Measurements from ENCODE around the gene SHD. TPM values are rescaled to one million over a fixed set of nuclear protein-coding genes. Genes with fewer than 3 reads are reported as not detected.

The SHD gene
- total and polyA plus RNA-seq, 9 of the 15 experiments (the other 6 are each of a cell fraction or from before 2014, with no cell fraction given), result 0.05 to 0.62 (median 0.15) TPM; not detected in 5

- TF ChIP-seq BCLAF1 (IDR thresholded peaks at IDR 0.05; ENCODE audit: borderline replicate concordance in 1 of 2, control insufficient read depth in 1 of 2, low read depth in 2 of 2, low read length in 1 of 2) (peak in 1 of 2 experiments; percentile 88; a peak in 2 of 4 replicates), STAG1 (CRISPR knock-in tag; IDR thresholded peaks at IDR 0.05; ENCODE audit: borderline replicate concordance) (no peak), MEIS2 (IDR thresholded peaks at IDR 0.05; ENCODE audit: partially characterized antibody) (peak; percentile 5), PRPF4 (IDR thresholded peaks at IDR 0.05; ENCODE audit: insufficient read depth, low read depth, low read length, poor library complexity, severe bottlenecking) (no peak)
Measured at GRCh38 chr19:4334929-4335570, 56.0 kb downstream of the SHD start (continued).

- Histone ChIP-seq H3K9me3 (replicated peaks; ENCODE audit: control insufficient read depth, insufficient read depth, low read depth, low read length) (no peaks in the 10 kb centered on the region), H3K27me3 (ENCODE audit: control insufficient read depth in 2 of 2, insufficient read depth in 2 of 2, low read length in 2 of 2) (no peaks in the 10 kb centered on the region), H3K4me1 (replicated peaks in 1 of 2; ENCODE audit: control insufficient read depth in 2 of 2, insufficient read depth in 2 of 2, low read length in 2 of 2) (peaks cover 9 to 20% of the 10 kb centered on the region in 2 experiments; a peak in 4 of 5 replicates), H3K9me1 (ENCODE audit: control insufficient read depth, insufficient read depth, low read length) (no peaks in the 10 kb centered on the region), H2AFZ (ENCODE audit: low read depth, low read length) (peak overlapping the region; percentile 70), H3K9ac (ENCODE audit: insufficient read depth in 1 of 2, low read depth in 2 of 2, low read length in 2 of 2) (peak overlapping the region; percentile 58 to 92), H3K36me3 (ENCODE audit: control insufficient read depth, insufficient read depth, low read length) (no peaks in the 10 kb centered on the region), H3K79me2 (ENCODE audit: control insufficient read depth, insufficient read depth, low read length) (no peaks in the 10 kb centered on the region), H3K4me2 (ENCODE audit: insufficient read depth, low read length) (peak overlapping the region; percentile 73), H3K27ac (ENCODE audit: extremely low read depth, low read depth, low read length) (peak overlapping the region; percentile 47; the same call in 2 of the 3 replicates), H3K4me3 (no peak overlapping the region; the same call in 1 of the 2 replicates), H4K20me1 (replicated peaks; ENCODE audit: control insufficient read depth, insufficient read depth, low read length) (no peaks in the 10 kb centered on the region)
- POLR2A ChIA-PET, result interaction anchor here (0.6 to 1.5 kb wide), 4 partner anchors 9 to 26 kb away, joined by 3 to 7 read pairs (median 3); no protein-coding TSS in a partner anchor
- ATAC-seq, result peak; percentile 7; the same call in 1 of the 3 replicates
- in situ Hi-C loops (cut with MboI) (no loop called here), intact Hi-C loops (cut with micrococcal nuclease) (no loop called here)
- 5% methylated on average over 12 of the region's 14 CpGs for WGBS (ENCODE audit: insufficient coverage, low coverage, missing lambda C conversion rate)
- peak in 2 of 4 experiments; percentile 17 to 75 for DNase-seq (ENCODE audit: extremely low read depth in 1 of 4, low spot score in 3 of 4)
- no TSS peak for BruUV-seq (replicated peaks)
- FAIRE-seq, result peak; percentile 79
- CTCF ChIA-PET (ENCODE audit: low intra/inter-chr PET ratio), result no interaction called here
- TF ChIP-seq ARID1B (IDR thresholded peaks at IDR 0.05) (no peak; the same call in 1 of the 2 replicates), ZNF316 (IDR thresholded peaks at IDR 0.05) (no peak), U2AF1 (optimal IDR thresholded peaks at IDR 0.05; ENCODE audit: low read depth, low read length) (no peak), USF1 (CRISPR knock-in tag; IDR thresholded peaks at IDR 0.05) (no peak), HMGXB4 (CRISPR knock-in tag; IDR thresholded peaks at IDR 0.05) (no peak), NBN (IDR thresholded peaks at IDR 0.05; ENCODE audit: low read depth) (peak; percentile 56; the same call in 1 of the 2 replicates), ADNP (tag; IDR thresholded peaks at IDR 0.05) (no peak), FOXA3 (CRISPR knock-in tag; conservative IDR thresholded peaks at IDR 0.05 in 1 of 2, IDR thresholded peaks at IDR 0.05 in 1 of 2) (no peak)
Measured at GRCh38 chr19:4337906-4338440, 58.9 kb downstream of the SHD start.
